ENCODE data around the gene MRPL50.
"Not testable (repeated sequence)": the region's sequence is repeated elsewhere in the genome, so short reads cannot be mapped to it uniquely, and the experiment has no call there.

MRPL50 gene

GRCh38 chr9:101417389-101417788, 19.0 kb upstream of the MRPL50 start:
- DNase-seq: no peak

- DNase-seq: no peak
These were observed 17.2 kb upstream of the MRPL50 start for GRCh38 chr9:101415578-101415977.

DNA sequence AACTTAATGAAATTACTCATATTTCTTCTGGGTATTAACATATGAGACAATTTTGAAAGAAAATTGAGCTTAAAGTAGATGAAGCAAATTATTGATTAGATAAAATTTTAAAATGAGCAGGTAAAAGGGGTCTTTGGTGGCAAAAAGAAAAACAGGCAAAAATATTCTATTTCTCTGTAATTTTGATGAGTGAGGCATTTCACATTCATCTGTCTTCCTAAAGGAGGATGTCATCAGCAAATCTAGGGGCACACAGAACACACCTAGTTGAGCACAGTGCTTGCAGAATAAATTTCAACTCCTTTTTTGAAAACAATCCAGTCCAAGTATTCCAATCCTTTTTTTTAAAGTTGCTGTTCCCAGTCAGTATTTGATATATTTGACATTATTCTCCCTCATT, 16.4 kb upstream of the MRPL50 start:
- no peak for DNase-seq

- no peak for DNase-seq
These were observed 10.7 kb upstream of the MRPL50 start for GRCh38 chr9:101409079-101409477.

DNA sequence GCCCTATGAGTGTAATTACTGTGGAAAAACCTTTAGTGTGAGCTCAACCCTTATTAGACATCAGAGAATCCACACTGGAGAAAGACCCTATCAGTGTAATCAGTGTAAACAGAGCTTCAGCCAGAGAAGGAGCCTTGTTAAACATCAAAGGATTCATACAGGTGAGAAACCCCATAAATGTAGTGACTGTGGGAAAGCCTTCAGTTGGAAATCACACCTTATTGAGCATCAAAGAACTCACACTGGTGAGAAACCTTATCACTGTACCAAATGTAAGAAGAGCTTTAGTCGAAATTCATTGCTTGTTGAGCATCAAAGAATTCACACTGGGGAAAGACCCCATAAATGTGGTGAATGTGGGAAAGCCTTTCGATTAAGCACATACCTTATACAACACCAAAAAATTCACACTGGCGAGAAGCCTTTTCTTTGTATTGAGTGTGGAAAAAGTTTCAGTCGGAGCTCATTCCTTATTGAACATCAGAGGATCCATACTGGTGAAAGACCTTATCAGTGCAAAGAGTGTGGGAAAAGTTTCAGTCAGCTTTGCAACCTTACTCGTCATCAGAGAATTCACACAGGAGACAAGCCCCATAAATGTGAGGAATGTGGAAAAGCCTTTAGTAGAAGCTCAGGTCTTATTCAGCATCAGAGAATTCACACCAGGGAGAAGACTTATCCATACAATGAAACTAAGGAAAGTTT, 10.1 kb upstream of the MRPL50 start:
- no peak for DNase-seq

GRCh38 chr9:101403516-101404285, 5.3 kb upstream of the MRPL50 start:
- no peak for DNase-seq

DNA sequence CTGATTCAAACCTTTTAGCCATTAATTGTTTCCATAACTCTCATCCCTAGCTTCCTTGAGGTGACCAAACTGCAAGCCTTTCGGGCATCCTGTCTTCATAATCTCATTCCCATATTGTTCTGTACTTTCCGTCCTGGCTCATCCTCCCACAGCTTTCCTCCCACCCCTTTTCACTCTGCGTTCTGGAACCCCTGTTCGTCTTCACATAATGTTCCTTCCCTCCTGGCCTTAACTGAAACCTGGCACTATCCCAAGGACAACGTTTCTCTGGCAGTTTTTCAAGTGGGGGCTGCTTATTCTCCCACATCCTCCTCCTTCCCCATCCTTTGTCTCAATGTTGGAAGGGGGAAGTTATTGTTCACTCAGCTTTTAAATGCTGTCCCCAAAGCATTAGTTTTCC, 1.7 kb upstream of the MRPL50 start:
- DNase-seq: no peak

- no peak for DNase-seq
These were observed 1.2 kb upstream of the MRPL50 start for GRCh38 chr9:101399643-101399970.

- DNase-seq: no peak
These were observed 668 bp upstream of the MRPL50 start for GRCh38 chr9:101398930-101399642.

DNA sequence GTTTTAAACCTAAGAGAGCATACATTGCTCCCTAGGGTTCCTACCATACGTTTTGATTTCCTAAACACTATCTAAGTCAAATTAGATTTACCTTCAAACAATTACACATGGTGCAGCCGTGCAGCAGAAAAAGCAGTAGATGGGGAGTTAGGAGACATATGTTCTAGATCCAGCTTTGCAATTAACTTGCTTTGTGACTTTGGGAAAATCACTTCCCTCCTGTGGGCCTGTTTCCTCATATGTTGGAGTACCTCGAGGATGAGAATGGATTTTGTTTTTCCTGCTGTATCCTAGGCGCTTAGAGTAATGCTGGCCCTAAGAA, 711 bp downstream of the MRPL50 start:
- DNase-seq: no peak

GRCh38 chr9:101394687-101395086, 3.7 kb downstream of the MRPL50 start:
- DNase-seq: no peak

DNA sequence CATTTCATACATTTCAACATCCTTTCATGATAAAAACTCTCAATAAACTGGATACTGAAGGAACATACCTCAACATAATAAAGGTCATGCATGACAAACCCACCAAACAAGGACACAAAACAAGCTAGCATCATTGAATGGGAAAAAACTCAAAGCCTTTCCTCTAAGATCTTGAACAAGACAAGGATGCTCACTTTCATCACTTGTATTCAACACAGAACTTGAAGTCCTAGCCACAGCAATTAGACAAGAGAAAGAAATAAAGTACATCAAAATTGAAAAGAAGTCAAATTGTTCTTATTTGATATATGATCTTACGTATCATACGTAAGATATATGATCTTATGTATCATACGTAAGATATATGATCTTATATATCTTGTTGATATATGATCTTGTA, 5.3 kb downstream of the MRPL50 start:
- no peak for DNase-seq

GRCh38 chr9:101388507-101388993, 9.9 kb downstream of the MRPL50 start:
- DNase-seq: no peak

- DNase-seq: no peak
These were observed 10.4 kb downstream of the MRPL50 start for GRCh38 chr9:101387871-101388506.

GRCh38 chr9:101384873-101385536, 13.4 kb downstream of the MRPL50 start, which contains the start of gene BAAT:
TSS of gene BAAT (minus strand) at chr9:101385006. CDS start at chr9:101371404, 13,602 bp downstream.
- not testable (repeated sequence) for DNase-seq

DNA sequence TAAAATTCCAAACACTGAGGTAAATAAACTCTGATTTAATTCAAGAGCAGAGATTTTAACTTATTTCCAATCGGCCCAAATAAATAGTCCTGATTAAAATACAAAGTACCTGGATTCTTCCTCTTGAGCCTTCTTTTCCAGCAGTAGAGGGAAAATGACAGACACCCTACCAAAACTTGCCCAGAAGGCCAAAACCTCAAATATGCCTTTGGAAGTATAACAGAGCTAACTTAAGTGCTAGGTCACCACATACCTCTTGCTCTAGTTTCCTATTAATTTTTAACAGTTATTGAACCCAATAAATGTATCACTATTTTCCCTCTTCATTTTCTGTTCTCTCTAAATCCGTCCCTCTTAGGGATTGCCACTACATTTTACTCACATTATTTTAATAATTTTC, 15.1 kb downstream of the MRPL50 start:
- no peak for DNase-seq

- no peak for DNase-seq
These were observed 16.5 kb downstream of the MRPL50 start for GRCh38 chr9:101381833-101382342.

DNA sequence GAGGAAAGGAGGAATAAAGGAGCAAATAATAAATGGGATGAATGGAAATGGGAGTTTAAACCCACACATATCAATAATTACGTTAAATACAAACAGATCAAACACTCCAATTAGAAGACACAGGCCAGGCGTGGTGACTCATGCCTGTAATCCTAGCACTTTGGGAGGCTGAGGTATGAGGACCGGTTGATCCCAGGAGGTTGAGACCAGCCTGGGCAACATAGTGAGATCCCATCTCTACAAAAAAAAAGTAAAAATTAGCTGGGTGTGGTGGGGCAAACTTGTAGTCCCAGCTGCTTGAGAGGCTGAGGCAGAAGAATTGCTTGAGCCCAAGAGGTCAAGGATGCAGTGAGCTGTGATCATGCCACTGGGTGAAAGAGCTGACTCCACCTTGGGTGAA, 17.3 kb downstream of the MRPL50 start:
- DNase-seq: no peak

- no peak for DNase-seq
These were observed 18.1 kb downstream of the MRPL50 start for GRCh38 chr9:101380295-101380694.

- DNase-seq: no peak
These were observed 22.1 kb downstream of the MRPL50 start for GRCh38 chr9:101376111-101376848.

GRCh38 chr9:101375546-101375945, 22.9 kb downstream of the MRPL50 start:
- DNase-seq: no peak
